Measurements from ENCODE around the gene EPX.

- TF ChIP-seq CTCF (optimal IDR thresholded peaks at IDR 0.05 in 1 of 3, IDR thresholded peaks at IDR 0.05 in 1 of 3, conservative IDR thresholded peaks at IDR 0.05 in 1 of 3; ENCODE audit: extremely low read depth in 1 of 3, insufficient read depth in 2 of 3, low read length in 3 of 3) (no peak), EZH2 (IDR thresholded peaks at IDR 0.05; ENCODE audit: low read length) (no peak)
Observed at GRCh38 chr17:58233543-58233942, 41.0 kb downstream of the EPX start.

All from keratinocyte (primary cell).